ENCODE results near the gene EPC2. TPM values are rescaled to one million over a fixed set of nuclear protein-coding genes. Genes with fewer than 3 reads are reported as not detected.

Gene EPC2
- total RNA-seq, 1 donor from 2014 or later: 40.1 TPM

GRCh38 chr2:148745151-148745851 is 100.8 kb downstream of the EPC2 start:
- intact Hi-C loops (cut with DNase I): no loop called here

GRCh38 chr2:148746973-148747372 is 102.4 kb downstream of the EPC2 start:
- no peaks in the 10 kb centered on the region for H3K4me1 ChIP-seq
- H3K27me3 ChIP-seq: no peaks in the 10 kb centered on the region
- no peak for ATAC-seq
- no peak overlapping the region for H3K27ac ChIP-seq
- no peak for TF ChIP-seq CTCF (IDR thresholded peaks at IDR 0.05)
- intact Hi-C loops (cut with DNase I): no loop called here
- DNase-seq: no peak
- no peaks in the 10 kb centered on the region for H3K36me3 ChIP-seq
- no peak overlapping the region for H3K4me3 ChIP-seq
- H3K9me3 ChIP-seq: no peaks in the 10 kb centered on the region

More at GRCh38 chr2:148745151-148745851, 100.8 kb downstream of the EPC2 start:
- Histone ChIP-seq H3K36me3 (no peaks in the 10 kb centered on the region), H3K4me3 (no peak overlapping the region), H3K9me3 (no peaks in the 10 kb centered on the region), H3K4me1 (no peaks in the 10 kb centered on the region), H3K27ac (no peak overlapping the region), H3K27me3 (no peaks in the 10 kb centered on the region)
- ATAC-seq (no peak), DNase-seq (no peak)
- no peak for TF ChIP-seq CTCF (IDR thresholded peaks at IDR 0.05)

- intact Hi-C loops (cut with DNase I): no loop called here
- ATAC-seq: no peak
Observed at GRCh38 chr2:148751907-148752306, 107.4 kb downstream of the EPC2 start.

GRCh38 chr2:148752977-148753376 is 108.4 kb downstream of the EPC2 start:
- DNase-seq (no peak), ATAC-seq (no peak)
- Histone ChIP-seq H3K36me3 (peaks cover 14% of the 10 kb centered on the region), H3K27ac (no peak overlapping the region), H3K4me3 (no peak overlapping the region), H3K9me3 (no peaks in the 10 kb centered on the region), H3K27me3 (no peaks in the 10 kb centered on the region), H3K4me1 (no peaks in the 10 kb centered on the region)
- intact Hi-C loops (cut with DNase I): no loop called here
- no peak for TF ChIP-seq CTCF (IDR thresholded peaks at IDR 0.05)

More at GRCh38 chr2:148751907-148752306, 107.4 kb downstream of the EPC2 start:
- Histone ChIP-seq H3K36me3 (peaks cover 10% of the 10 kb centered on the region), H3K4me3 (no peak overlapping the region), H3K27me3 (no peaks in the 10 kb centered on the region), H3K27ac (no peak overlapping the region), H3K4me1 (no peaks in the 10 kb centered on the region), H3K9me3 (no peaks in the 10 kb centered on the region)
- no peak for TF ChIP-seq CTCF (IDR thresholded peaks at IDR 0.05)
- no peak for DNase-seq

GRCh38 chr2:148754864-148755263 is 110.3 kb downstream of the EPC2 start:
- Histone ChIP-seq H3K4me3 (no peak overlapping the region), H3K9me3 (no peaks in the 10 kb centered on the region), H3K27me3 (no peaks in the 10 kb centered on the region), H3K36me3 (peaks cover 14% of the 10 kb centered on the region), H3K4me1 (no peaks in the 10 kb centered on the region), H3K27ac (no peak overlapping the region)
- TF ChIP-seq CTCF (IDR thresholded peaks at IDR 0.05): no peak
- intact Hi-C loops (cut with DNase I): no loop called here
- DNase-seq: no peak
- no peak for ATAC-seq
